NCI-H524 (cell line): ENCODE results near the gene WDFY2.

Experiments used
- DNase-seq, 2 experiments: peaks; one replicate each; lab custom pipeline; 2025; lab: John Stamatoyannopoulos, UW

Gene WDFY2

GRCh38 chr13:51713807-51714206 lies 129.5 kb downstream of the WDFY2 start:
- no peak for DNase-seq

- DNase-seq, result no peak
These were observed 130.5 kb downstream of the WDFY2 start for GRCh38 chr13:51714663-51715168.

- no peak for DNase-seq
These were observed 131.4 kb downstream of the WDFY2 start for GRCh38 chr13:51715613-51716012.

- peak; percentile 6 to 69 for DNase-seq
These were observed 133.6 kb downstream of the WDFY2 start for GRCh38 chr13:51717786-51718398.

GRCh38 chr13:51719394-51719793 lies 135.1 kb downstream of the WDFY2 start:
- no peak for DNase-seq

GRCh38 chr13:51721496-51721895 lies 137.2 kb downstream of the WDFY2 start:
- DNase-seq, result no peak

GRCh38 chr13:51723529-51723928 lies 139.3 kb downstream of the WDFY2 start:
- DNase-seq, result no peak

- DNase-seq, result no peak
These were observed 140.5 kb downstream of the WDFY2 start for GRCh38 chr13:51724721-51725120.

GRCh38 chr13:51726446-51727193 lies 142.4 kb downstream of the WDFY2 start:
- no peak for DNase-seq

GRCh38 chr13:51727634-51728274 lies 143.5 kb downstream of the WDFY2 start:
- no peak for DNase-seq

- no peak for DNase-seq
These were observed 144.0 kb downstream of the WDFY2 start for GRCh38 chr13:51728275-51728673.

GRCh38 chr13:51728972-51729371 lies 144.7 kb downstream of the WDFY2 start:
- DNase-seq, result no peak

- no peak for DNase-seq
These were observed 145.7 kb downstream of the WDFY2 start for GRCh38 chr13:51729866-51730553.

GRCh38 chr13:51730927-51731326 lies 146.7 kb downstream of the WDFY2 start:
- no peak for DNase-seq

- peak in 1 of 2 experiments; percentile 40 for DNase-seq
These were observed 147.5 kb downstream of the WDFY2 start for GRCh38 chr13:51731759-51732158.

- DNase-seq, result peak in 1 of 2 experiments; percentile 5
These were observed 149.4 kb downstream of the WDFY2 start for GRCh38 chr13:51733374-51734298.

GRCh38 chr13:51734786-51735185 lies 150.5 kb downstream of the WDFY2 start:
- no peak for DNase-seq

- no peak for DNase-seq
These were observed 153.3 kb downstream of the WDFY2 start for GRCh38 chr13:51737609-51738008.

- no peak for DNase-seq
These were observed 154.1 kb downstream of the WDFY2 start for GRCh38 chr13:51738226-51738905.

GRCh38 chr13:51739027-51739764 lies 154.9 kb downstream of the WDFY2 start:
- DNase-seq, result no peak
